GM23338 (cell line): ENCODE measurements around the gene FBXO22.

Source experiments
- EZH2 ChIP-seq: fragments of 200-600 bp; sonication (generic); IDR thresholded peaks from one replicate; pipeline ENCODE4 v1.8.0; 2017; ENCODE audit warnings: antibody characterized with exemption, mild to moderate bottlenecking, low read depth; ENCODE audit not compliant: unreplicated experiment
- EZH2phosphoT487 ChIP-seq: fragments of 200-600 bp; sonication (generic); IDR thresholded peaks from one replicate; pipeline ENCODE4 v1.8.1; 2018; ENCODE audit warnings: antibody characterized with exemption; ENCODE audit not compliant: unreplicated experiment
- JUNB ChIP-seq: IDR thresholded peaks from one replicate; pipeline ENCODE4 v1.6.1; 2016; ENCODE audit warnings: antibody characterized with exemption; ENCODE audit not compliant: unreplicated experiment
- POLR2AphosphoS5 ChIP-seq: IDR thresholded peaks from 2 replicates; pipeline ENCODE4 v1.6.1; 2016; ENCODE audit warnings: antibody characterized with exemption, low read depth
- STAT1 ChIP-seq: IDR thresholded peaks from one replicate; pipeline ENCODE4 v1.6.1; 2016; ENCODE audit warnings: antibody characterized with exemption; ENCODE audit not compliant: unreplicated experiment
- TF ChIP-seq, protein P1 (sequence below), 2 experiments: fragments of 200-600 bp in 1 of 2; sonication (generic) in 1 of 2; conservative IDR thresholded peaks; 2 replicates each; pipeline versions ENCODE4 v1.5.1 to v1.6.1; 2016 to 2017; ENCODE audit warnings: antibody characterized with exemption in 2 of 2, low read depth in 2 of 2, mild to moderate bottlenecking in 2 of 2, moderate library complexity in 1 of 2
- TF ChIP-seq, protein P2 (sequence below): IDR thresholded peaks from one replicate; pipeline ENCODE4 v1.6.1; 2018; ENCODE audit warnings: antibody characterized with exemption; ENCODE audit not compliant: unreplicated experiment
- TF ChIP-seq, protein P3 (sequence below): IDR thresholded peaks from 2 replicates; pipeline ENCODE4 v1.6.1; 2016; ENCODE audit warnings: antibody characterized with exemption

DNA sequence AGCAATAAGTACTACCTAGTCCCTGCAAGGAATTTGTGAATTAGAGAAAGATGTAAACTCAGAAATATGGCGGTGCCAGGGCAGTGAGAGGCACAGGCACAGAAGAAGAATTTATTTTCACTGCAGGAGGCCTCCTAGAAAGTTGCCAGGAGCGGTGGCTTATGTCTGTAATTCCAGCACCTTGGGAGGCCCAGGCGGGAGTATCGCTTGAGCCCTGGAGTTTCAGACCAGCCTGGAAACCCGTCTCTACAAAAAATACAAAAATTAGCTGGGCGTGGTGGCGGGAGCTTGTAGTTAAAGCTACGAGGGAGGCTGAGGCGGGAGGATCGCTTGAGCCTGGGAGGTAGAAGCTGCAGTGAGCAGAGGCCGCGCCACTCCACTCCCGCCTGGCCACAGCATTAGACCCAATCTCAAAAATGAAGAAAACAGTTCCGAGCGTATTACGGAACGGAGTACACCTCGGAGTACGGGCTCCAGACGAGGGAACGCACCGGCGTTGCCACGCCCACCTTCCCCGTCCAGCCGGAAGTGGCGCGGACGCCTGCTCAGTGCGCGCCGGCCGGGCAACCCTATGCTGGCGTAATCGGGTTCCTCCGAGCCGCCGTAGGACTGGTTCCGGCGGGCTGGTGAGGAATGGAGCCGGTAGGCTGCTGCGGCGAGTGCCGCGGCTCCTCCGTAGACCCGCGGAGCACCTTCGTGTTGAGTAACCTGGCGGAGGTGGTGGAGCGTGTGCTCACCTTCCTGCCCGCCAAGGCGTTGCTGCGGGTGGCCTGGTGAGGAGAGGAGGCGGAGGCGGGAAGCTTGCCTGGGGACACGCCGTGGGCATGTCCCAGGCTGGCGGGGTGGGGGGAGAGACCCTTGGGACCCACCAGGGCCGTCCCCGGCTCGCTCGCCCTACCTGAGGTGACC is at the start of gene FBXO22:
- TF ChIP-seq, protein P1, sequence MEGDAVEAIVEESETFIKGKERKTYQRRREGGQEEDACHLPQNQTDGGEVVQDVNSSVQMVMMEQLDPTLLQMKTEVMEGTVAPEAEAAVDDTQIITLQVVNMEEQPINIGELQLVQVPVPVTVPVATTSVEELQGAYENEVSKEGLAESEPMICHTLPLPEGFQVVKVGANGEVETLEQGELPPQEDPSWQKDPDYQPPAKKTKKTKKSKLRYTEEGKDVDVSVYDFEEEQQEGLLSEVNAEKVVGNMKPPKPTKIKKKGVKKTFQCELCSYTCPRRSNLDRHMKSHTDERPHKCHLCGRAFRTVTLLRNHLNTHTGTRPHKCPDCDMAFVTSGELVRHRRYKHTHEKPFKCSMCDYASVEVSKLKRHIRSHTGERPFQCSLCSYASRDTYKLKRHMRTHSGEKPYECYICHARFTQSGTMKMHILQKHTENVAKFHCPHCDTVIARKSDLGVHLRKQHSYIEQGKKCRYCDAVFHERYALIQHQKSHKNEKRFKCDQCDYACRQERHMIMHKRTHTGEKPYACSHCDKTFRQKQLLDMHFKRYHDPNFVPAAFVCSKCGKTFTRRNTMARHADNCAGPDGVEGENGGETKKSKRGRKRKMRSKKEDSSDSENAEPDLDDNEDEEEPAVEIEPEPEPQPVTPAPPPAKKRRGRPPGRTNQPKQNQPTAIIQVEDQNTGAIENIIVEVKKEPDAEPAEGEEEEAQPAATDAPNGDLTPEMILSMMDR (conservative IDR thresholded peaks at IDR 0.05; ENCODE audit: low read depth in 2 of 2), result no peak
- TF ChIP-seq POLR2AphosphoS5, result peak; percentile 89
- TF ChIP-seq, protein P2, sequence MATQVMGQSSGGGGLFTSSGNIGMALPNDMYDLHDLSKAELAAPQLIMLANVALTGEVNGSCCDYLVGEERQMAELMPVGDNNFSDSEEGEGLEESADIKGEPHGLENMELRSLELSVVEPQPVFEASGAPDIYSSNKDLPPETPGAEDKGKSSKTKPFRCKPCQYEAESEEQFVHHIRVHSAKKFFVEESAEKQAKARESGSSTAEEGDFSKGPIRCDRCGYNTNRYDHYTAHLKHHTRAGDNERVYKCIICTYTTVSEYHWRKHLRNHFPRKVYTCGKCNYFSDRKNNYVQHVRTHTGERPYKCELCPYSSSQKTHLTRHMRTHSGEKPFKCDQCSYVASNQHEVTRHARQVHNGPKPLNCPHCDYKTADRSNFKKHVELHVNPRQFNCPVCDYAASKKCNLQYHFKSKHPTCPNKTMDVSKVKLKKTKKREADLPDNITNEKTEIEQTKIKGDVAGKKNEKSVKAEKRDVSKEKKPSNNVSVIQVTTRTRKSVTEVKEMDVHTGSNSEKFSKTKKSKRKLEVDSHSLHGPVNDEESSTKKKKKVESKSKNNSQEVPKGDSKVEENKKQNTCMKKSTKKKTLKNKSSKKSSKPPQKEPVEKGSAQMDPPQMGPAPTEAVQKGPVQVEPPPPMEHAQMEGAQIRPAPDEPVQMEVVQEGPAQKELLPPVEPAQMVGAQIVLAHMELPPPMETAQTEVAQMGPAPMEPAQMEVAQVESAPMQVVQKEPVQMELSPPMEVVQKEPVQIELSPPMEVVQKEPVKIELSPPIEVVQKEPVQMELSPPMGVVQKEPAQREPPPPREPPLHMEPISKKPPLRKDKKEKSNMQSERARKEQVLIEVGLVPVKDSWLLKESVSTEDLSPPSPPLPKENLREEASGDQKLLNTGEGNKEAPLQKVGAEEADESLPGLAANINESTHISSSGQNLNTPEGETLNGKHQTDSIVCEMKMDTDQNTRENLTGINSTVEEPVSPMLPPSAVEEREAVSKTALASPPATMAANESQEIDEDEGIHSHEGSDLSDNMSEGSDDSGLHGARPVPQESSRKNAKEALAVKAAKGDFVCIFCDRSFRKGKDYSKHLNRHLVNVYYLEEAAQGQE, result no peak
- no peak for TF ChIP-seq EZH2
- no peak for TF ChIP-seq EZH2phosphoT487
- no peak for TF ChIP-seq JUNB
- TF ChIP-seq, protein P3, sequence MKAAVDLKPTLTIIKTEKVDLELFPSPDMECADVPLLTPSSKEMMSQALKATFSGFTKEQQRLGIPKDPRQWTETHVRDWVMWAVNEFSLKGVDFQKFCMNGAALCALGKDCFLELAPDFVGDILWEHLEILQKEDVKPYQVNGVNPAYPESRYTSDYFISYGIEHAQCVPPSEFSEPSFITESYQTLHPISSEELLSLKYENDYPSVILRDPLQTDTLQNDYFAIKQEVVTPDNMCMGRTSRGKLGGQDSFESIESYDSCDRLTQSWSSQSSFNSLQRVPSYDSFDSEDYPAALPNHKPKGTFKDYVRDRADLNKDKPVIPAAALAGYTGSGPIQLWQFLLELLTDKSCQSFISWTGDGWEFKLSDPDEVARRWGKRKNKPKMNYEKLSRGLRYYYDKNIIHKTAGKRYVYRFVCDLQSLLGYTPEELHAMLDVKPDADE, result peak; percentile 69
- TF ChIP-seq STAT1, result no peak
